Measurements from ENCODE around the gene CDC42EP4. TPM values are rescaled to one million over a fixed set of nuclear protein-coding genes. Genes with fewer than 3 reads are reported as not detected.

CDC42EP4 gene
- total RNA-seq, 1 donor from 2014 or later: 70.8 TPM

GRCh38 chr17:73251871-73252270 lies 59.9 kb downstream of the CDC42EP4 start:
- no peak for DNase-seq (ENCODE audit: low spot score)

- DNase-seq (ENCODE audit: low spot score): no peak
Measured at GRCh38 chr17:73250851-73251640, 60.8 kb downstream of the CDC42EP4 start.

- DNase-seq (ENCODE audit: low spot score): no peak
Measured at GRCh38 chr17:73249700-73250099, 62.1 kb downstream of the CDC42EP4 start.

- DNase-seq (ENCODE audit: low spot score): no peak
Measured at GRCh38 chr17:73248532-73248931, 63.3 kb downstream of the CDC42EP4 start.

DNA sequence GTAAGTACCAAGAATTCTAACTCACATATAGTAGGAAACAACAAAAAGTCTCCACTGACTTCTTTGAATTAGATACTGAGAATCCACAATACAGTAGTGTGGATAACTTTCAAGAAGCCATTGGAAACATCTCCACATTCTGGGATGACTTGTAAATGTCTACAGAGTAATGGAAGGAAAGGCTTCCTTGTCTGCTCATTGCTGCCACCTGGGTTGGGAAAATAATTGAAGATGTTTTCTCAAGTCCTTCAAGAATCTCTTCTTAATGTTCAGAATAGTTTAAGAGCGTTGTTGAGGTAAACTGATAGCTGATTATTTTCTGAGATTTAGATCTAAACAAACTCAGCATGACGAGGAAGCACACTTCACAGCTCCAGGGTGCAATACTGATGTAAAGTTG lies 64.1 kb downstream of the CDC42EP4 start:
- no peak for DNase-seq (ENCODE audit: low spot score)

DNA sequence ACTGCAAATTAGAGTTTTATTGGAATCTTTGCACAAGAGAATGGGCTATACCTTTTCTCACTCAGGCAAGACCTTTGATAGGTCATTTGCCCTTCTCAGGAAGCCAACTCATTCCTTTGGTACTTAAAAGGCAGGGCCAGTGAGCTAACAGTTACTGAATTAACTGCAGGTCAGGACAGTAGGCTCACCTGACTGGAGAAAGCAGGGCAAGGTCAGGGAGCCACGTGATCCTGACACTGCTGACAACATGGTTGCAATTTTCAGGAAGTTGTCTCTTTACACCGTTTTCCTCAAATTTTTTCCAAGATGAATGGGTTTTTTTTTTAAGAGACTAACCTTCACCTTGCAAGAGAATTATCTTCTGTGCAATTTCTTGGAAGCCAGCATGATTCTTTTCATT lies 71.2 kb downstream of the CDC42EP4 start:
- DNase-seq (ENCODE audit: low spot score): no peak

DNA sequence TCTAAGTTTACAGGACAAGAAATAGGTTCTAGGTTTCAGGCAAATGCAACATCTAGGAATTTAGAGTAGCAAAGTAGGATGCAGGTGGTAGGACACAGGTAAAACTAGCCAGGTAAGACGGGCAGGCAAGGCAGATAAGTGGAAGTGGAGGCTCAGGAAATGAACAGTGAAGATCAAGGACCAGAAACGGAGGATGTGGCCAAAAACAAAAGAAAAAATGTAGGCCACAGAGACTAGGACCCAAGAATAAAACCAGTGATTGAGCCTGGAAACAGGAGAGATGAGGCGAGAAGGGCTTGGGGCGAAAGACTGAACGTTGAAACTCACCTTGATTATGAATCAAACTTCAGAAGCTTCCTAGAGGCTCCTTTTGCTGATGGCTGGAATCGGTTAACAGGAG lies 74.1 kb downstream of the CDC42EP4 start:
- DNase-seq (ENCODE audit: low spot score): no peak

DNA sequence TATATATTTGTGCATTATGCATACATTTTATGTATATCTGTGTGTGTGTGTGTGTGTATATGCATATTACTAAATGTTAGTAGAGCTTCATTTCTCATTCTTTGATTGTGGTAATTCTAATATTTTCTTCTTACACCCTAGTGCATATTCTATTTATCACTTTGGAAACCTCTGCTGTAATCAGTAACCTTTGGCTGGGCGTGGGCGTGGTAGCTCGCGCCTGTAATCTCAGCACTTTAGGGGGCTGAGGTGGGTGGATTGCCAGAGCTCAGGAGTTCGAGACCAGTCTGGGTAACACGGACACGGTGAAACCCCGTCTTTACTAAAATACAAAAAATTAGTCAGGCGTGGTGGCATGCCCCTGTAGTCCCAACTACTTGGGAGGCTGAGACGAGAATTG lies 77.1 kb downstream of the CDC42EP4 start:
- no peak for DNase-seq (ENCODE audit: low spot score)

Other genes with a start within 250 kb of the CDC42EP4 start
- gene SLC39A11, start 219.3 kb downstream of the CDC42EP4 start, total RNA-seq: 60.3 TPM
- gene SSTR2, start 147.0 kb downstream of the CDC42EP4 start, total RNA-seq: 1.7 TPM
- gene COG1, start 118.9 kb downstream of the CDC42EP4 start, total RNA-seq: 47.1 TPM
- not detected for gene CPSF4L, start 50.1 kb downstream of the CDC42EP4 start, total RNA-seq